Measurements from ENCODE around the gene AP2A1. TPM values are rescaled to one million over a fixed set of nuclear protein-coding genes. Genes with fewer than 3 reads are reported as not detected.

AP2A1 gene
- total RNA-seq, 1 donor, result 92.0 TPM

DNA sequence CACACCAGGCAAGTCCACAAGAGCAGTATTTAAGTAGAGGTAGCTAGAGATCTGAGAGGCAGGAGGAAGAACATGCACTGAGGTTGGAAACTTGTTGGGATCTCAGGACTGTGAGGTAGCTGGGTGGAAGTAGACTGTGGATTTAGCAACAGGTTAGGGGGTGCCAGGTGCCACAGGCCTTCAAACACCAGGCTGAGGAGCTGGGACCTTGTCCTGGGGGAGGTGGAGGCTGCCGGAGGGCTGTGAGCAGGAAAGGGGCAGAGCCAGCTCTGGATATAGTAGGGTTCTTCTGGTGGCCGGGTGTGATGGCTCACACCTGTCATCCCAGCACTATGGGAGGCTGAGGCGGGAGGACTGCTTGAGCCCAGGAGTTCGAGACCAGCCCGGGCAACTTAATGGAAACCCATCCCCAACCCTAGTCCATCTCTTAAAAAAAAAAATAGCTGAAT lies 43.2 kb downstream of the AP2A1 start:
- no peak for DNase-seq (ENCODE audit: low read depth)
- peak overlapping the region; percentile 76 for H3K4me3 ChIP-seq (ENCODE audit: low read depth, low read length)
- no peak for TF ChIP-seq CTCF (IDR thresholded peaks at IDR 0.05; ENCODE audit: insufficient read depth, low read depth, low read length)

DNA sequence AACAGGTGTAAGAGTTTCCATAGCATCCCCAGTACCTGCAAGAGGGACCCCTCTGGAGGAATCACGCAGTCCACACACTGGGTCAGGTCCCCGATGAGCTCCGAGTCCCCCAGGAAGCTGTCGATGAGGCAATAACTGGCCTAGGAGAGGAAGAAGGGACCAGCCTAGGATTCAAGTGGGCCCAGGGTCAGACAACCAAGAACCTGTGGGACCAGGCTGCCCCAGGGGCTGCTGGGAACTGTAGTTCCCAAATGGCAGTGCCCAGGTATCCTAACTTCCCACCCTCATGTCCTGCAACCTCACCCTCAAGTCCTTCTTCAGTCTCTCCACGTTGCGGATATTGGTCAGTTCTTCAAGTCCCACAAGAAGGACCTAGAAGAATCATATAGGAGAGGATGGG lies 44.5 kb downstream of the AP2A1 start:
- no peak for DNase-seq (ENCODE audit: low read depth)
- no peak for TF ChIP-seq CTCF (IDR thresholded peaks at IDR 0.05; ENCODE audit: insufficient read depth, low read depth, low read length)
- H3K4me3 ChIP-seq (ENCODE audit: low read depth, low read length), result no peak overlapping the region

DNA sequence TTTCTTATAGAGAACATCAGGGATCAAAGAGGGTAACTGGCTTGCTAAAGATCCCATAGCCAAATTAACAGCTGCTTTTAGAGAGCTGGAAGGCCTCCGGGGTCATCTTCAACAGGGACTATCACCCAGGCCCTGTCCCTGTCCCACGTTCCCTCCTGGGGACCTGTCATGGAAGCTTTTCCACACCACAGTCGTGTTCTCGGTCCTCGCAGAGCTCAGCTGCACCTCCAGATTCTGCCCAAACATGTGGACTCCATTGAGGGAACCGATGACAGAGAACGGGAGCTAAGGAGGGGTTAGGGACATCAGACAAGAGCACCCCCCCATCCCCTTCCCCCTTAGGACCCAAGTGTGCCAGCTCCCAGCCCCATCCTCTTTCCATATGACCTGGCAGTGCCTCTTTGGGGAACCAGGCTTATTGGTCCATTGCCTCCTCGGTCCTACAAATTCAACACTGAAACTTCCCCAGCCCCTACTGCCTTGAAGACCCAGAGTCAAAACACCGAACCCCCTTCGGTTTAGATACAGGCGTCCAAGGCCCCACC lies 45.7 kb downstream of the AP2A1 start:
- peak overlapping the region; percentile 98 for H3K4me3 ChIP-seq (ENCODE audit: low read depth, low read length)
- no peak for TF ChIP-seq CTCF (IDR thresholded peaks at IDR 0.05; ENCODE audit: insufficient read depth, low read depth, low read length)
- no peak for DNase-seq (ENCODE audit: low read depth)

GRCh38 chr19:49812997-49813861 lies 46.4 kb downstream of the AP2A1 start, which contains the start of gene FUZ:
Gene FUZ (minus strand): TSS chr19:49813292. CDS start chr19:49813106, 186 bp downstream.
- peak; percentile 99 for DNase-seq (ENCODE audit: low read depth)
- peak within 1 kb of the TSS; percentile 98 for H3K4me3 ChIP-seq (ENCODE audit: low read depth, low read length)

GRCh38 chr19:49814010-49814409 lies 47.2 kb downstream of the AP2A1 start:
- H3K4me3 ChIP-seq (ENCODE audit: low read depth, low read length), result peak overlapping the region; percentile 98
- DNase-seq (ENCODE audit: low read depth), result no peak
- no peak for TF ChIP-seq CTCF (IDR thresholded peaks at IDR 0.05; ENCODE audit: insufficient read depth, low read depth, low read length)

More at GRCh38 chr19:49812997-49813861, 46.4 kb downstream of the AP2A1 start, which contains the start of gene FUZ:
- peak; percentile 25 for TF ChIP-seq CTCF (IDR thresholded peaks at IDR 0.05; ENCODE audit: insufficient read depth, low read depth, low read length)

DNA sequence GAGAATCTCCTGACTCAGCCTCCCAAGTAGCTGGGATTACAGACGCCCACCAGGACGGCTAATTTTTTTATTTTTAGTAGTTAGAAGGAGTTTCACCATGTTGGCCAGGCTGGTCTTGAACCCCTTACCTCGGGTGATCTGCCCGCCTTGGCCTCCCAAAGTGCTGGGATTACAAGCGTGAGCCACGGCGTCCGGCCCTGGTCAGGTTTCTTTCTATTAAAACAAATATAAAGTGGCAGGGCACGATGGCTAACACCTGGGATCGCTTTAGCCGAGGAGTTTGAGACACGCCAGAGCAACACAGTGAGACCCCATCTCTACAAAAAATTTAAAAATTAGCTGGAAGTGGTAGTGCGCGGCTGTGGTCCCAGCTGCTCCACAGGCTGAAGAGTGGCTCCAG lies 49.8 kb downstream of the AP2A1 start:
- TF ChIP-seq CTCF (IDR thresholded peaks at IDR 0.05; ENCODE audit: insufficient read depth, low read depth, low read length), result no peak
- DNase-seq (ENCODE audit: low read depth), result no peak
- peak overlapping the region; percentile 22 for H3K4me3 ChIP-seq (ENCODE audit: low read depth, low read length)
